Gastrocnemius medialis (tissue), 4 donors: ENCODE results near the gene PAIP2. TPM values are rescaled to one million over a fixed set of nuclear protein-coding genes. Genes with fewer than 3 reads are reported as not detected.
A peak's percentile ranks its signal among the peaks of the same experiment; 100 is the strongest.

Experiments
- ATAC-seq, 2 donors: fragments of 150-250 bp; one replicate each; pipeline ENCODE4 v1.9.1; 2016
- DNase-seq, 2 donors: peaks; one replicate each; pipeline ENCODE4 v3.0.0-alpha.2; 2019
- H3K27ac ChIP-seq, 4 donors: fragments of 200-600 bp; sonication (generic); 1 replicate in 1 of 4; 2 replicates in 3 of 4; pipeline ENCODE4 v1.5.1; 2016 to 2018; ENCODE audit warnings: mild to moderate bottlenecking in 2 of 4, moderate library complexity in 1 of 4
- H3K27me3 ChIP-seq, 3 donors: fragments of 200-600 bp; sonication (generic) in 2 of 3; 1 replicate in 1 of 3; 2 replicates in 2 of 3; pipeline versions ENCODE4 v1.5.1 to v1.6.0; 2016 to 2019; ENCODE audit warnings: mild to moderate bottlenecking in 1 of 3, moderate library complexity in 1 of 3
- H3K36me3 ChIP-seq, 2 donors: fragments of 200-600 bp; sonication (generic) in 1 of 2; one replicate each; pipeline ENCODE4 v1.5.1; 2017 to 2018
- H3K4me1 ChIP-seq, 2 donors: fragments of 200-600 bp; sonication (generic) in 1 of 2; one replicate each; pipeline ENCODE4 v1.5.1; 2016 to 2017; ENCODE audit warnings: mild to moderate bottlenecking in 2 of 2
- H3K4me3 ChIP-seq, 4 donors: fragments of 200-600 bp; sonication (generic) in 3 of 4; 1 replicate in 1 of 4; 2 replicates in 3 of 4; pipeline ENCODE4 v1.5.1; 2016 to 2019; ENCODE audit warnings: mild to moderate bottlenecking in 2 of 4
- H3K9me3 ChIP-seq, 3 donors: fragments of 200-600 bp; sonication (generic) in 2 of 3; 1 replicate in 1 of 3; 2 replicates in 2 of 3; pipeline ENCODE4 v1.5.1; 2016 to 2019
- POLR2A ChIP-seq, 2 donors: fragments of 450-650 bp; IDR thresholded peaks; one replicate each; pipeline ENCODE4 v1.6.1; 2017; ENCODE audit warnings: antibody characterized with exemption in 2 of 2, mild to moderate bottlenecking in 2 of 2, moderate library complexity in 2 of 2
- in situ Hi-C, 4 donors: fragments of 200-750 bp; cut with MboI; loops; one replicate each; pipeline versions ENCODE4 v1.15.0 to v1.8.0; 2017; ENCODE audit warnings: low sequenced_read_pairs in 4 of 4
- intact Hi-C: fragments of 100-400 bp; cut with DNase I; formaldehyde crosslinking; loops from one replicate; pipeline ENCODE4 v1.15.1; 2023; ENCODE audit warnings: low total_unique reads
- total RNA-seq, 4 donors: library from RNA; depleted of rRNA; stranded (reverse); fragments of >200 nt; gene quantifications; one replicate each; pipeline versions ENCODE4 v1.1.0 to v1.2.3, GENCODE V29; 2016
- TF ChIP-seq, protein P1 (sequence below), 5 experiments: fragments of 450-650 bp in 3 of 5; fragments of 200-600 bp in 2 of 5; sonication (generic) in 2 of 5; IDR thresholded peaks in 4 of 5; conservative IDR thresholded peaks in 1 of 5; 1 replicate in 4 of 5; 2 replicates in 1 of 5; pipeline ENCODE4 v1.5.1; 2016 to 2019; ENCODE audit warnings: antibody characterized with exemption in 5 of 5, mild to moderate bottlenecking in 3 of 5, moderate library complexity in 3 of 5

PAIP2 gene
- total RNA-seq, 4 donors from 2014 or later: 111 to 148 (median 126) TPM

- in situ Hi-C loops: no loop called here
- no peaks in the 10 kb centered on the region for H3K9me3 ChIP-seq
- peaks cover 10 to 13% of the 10 kb centered on the region in 2 donors for H3K4me1 ChIP-seq
- TF ChIP-seq, protein P1, sequence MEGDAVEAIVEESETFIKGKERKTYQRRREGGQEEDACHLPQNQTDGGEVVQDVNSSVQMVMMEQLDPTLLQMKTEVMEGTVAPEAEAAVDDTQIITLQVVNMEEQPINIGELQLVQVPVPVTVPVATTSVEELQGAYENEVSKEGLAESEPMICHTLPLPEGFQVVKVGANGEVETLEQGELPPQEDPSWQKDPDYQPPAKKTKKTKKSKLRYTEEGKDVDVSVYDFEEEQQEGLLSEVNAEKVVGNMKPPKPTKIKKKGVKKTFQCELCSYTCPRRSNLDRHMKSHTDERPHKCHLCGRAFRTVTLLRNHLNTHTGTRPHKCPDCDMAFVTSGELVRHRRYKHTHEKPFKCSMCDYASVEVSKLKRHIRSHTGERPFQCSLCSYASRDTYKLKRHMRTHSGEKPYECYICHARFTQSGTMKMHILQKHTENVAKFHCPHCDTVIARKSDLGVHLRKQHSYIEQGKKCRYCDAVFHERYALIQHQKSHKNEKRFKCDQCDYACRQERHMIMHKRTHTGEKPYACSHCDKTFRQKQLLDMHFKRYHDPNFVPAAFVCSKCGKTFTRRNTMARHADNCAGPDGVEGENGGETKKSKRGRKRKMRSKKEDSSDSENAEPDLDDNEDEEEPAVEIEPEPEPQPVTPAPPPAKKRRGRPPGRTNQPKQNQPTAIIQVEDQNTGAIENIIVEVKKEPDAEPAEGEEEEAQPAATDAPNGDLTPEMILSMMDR (IDR thresholded peaks at IDR 0.05 in 4 of 5, conservative IDR thresholded peaks at IDR 0.05 in 1 of 5): no peak
- no peak for TF ChIP-seq POLR2A (IDR thresholded peaks at IDR 0.05)
- H3K4me3 ChIP-seq: no peak overlapping the region
- H3K27ac ChIP-seq: no peak overlapping the region
- H3K36me3 ChIP-seq: no peaks in the 10 kb centered on the region
- ATAC-seq: no peak
- intact Hi-C loops: no loop called here
- no peaks in the 10 kb centered on the region for H3K27me3 ChIP-seq
- DNase-seq: no peak
Observed at GRCh38 chr5:139382807-139383206, 41.2 kb downstream of the PAIP2 start.

GRCh38 chr5:139383275-139383992 is 41.8 kb downstream of the PAIP2 start, which contains the start of gene SLC23A1:
Gene SLC23A1, minus strand, starts transcription at chr5:139383297. Its CDS starts 44 bp downstream, at chr5:139383253.
- ATAC-seq (no peak), DNase-seq (peak in 1 of 2 donors; percentile 21)
- Histone ChIP-seq H3K27ac (no peak within 1 kb of the TSS), H3K36me3 (no peaks in the 10 kb centered on the region), H3K4me3 (no peak within 1 kb of the TSS), H3K4me1 (peaks cover 10 to 18% of the 10 kb centered on the region in 2 donors), H3K27me3 (no peaks in the 10 kb centered on the region), H3K9me3 (no peaks in the 10 kb centered on the region)
- no peak for TF ChIP-seq POLR2A (IDR thresholded peaks at IDR 0.05)
- TF ChIP-seq, protein P1 (IDR thresholded peaks at IDR 0.05 in 4 of 5, conservative IDR thresholded peaks at IDR 0.05 in 1 of 5): no peak
- intact Hi-C loops (no loop called here), in situ Hi-C loops (no loop called here)

DNA sequence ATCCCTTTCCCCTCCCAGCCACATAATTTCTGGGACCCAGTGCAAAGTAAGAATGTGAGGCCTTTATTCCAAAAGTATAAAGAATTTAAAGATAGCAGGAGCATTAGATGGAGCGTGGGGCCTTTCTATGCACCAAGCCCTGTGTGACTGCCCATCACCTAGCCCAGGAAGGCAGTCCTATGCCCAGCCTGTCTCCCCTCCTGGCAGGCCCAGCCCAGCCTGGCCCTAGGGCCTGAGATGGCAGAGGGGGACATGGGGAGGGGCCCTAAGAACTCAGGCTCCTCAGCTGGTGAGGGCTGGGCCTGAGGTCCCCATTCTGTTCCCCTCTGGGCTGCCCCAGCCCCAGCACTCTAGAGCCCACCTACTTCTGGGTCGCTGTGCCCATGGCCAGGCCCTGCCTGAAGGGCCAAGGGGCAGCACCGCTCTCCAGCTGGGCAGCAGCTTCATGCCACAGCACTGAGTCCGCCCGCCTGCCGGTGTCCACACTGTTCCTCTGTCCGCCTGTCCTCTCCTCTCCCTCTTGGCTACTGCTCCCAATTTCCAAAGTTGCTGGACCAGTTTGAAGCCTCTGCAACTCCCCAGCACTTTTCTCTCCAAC is 42.4 kb downstream of the PAIP2 start:
- TF ChIP-seq, protein P1 (IDR thresholded peaks at IDR 0.05 in 4 of 5, conservative IDR thresholded peaks at IDR 0.05 in 1 of 5): no peak
- no peak for TF ChIP-seq POLR2A (IDR thresholded peaks at IDR 0.05)
- no peak for DNase-seq
- peak overlapping the region in 2 of 4 donors; percentile 59 to 75 for H3K27ac ChIP-seq
- H3K9me3 ChIP-seq: no peaks in the 10 kb centered on the region
- no peak for ATAC-seq
- H3K4me3 ChIP-seq: no peak overlapping the region
- intact Hi-C loops: no loop called here
- H3K27me3 ChIP-seq: no peaks in the 10 kb centered on the region
- H3K4me1 ChIP-seq: peaks cover 10 to 18% of the 10 kb centered on the region in 2 donors
- H3K36me3 ChIP-seq: no peaks in the 10 kb centered on the region
- in situ Hi-C loops: no loop called here

DNA sequence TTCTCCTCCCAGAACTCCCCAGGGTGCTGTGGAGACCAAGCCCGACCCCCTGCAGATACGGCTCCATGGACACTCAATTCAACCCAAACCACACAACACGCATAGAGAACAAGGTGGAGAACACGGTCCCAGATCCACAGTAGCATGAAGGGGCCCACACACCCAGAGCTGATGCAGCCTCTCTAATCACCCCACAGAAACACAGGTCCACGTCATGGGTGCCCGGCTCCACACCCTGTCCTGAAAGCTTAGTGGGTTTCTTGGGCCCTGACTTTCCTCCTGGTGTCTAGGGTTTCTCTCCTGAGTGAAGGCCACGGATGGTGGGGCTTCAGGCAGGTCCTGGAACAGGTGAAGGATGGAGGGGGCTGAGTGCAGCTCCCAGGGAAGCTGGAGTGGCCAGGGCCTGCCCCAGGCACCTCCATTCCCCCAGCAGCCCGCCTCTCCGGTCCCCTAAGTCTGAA is 43.0 kb downstream of the PAIP2 start:
- Histone ChIP-seq H3K27ac (peak overlapping the region; percentile 57 to 75 (median 64)), H3K36me3 (no peaks in the 10 kb centered on the region), H3K4me1 (peaks cover 10 to 21% of the 10 kb centered on the region in 2 donors), H3K27me3 (no peaks in the 10 kb centered on the region), H3K9me3 (no peaks in the 10 kb centered on the region), H3K4me3 (peak overlapping the region; percentile 34 to 47 (median 44))
- ATAC-seq (no peak), DNase-seq (no peak)
- TF ChIP-seq POLR2A (IDR thresholded peaks at IDR 0.05): no peak
- TF ChIP-seq, protein P1 (IDR thresholded peaks at IDR 0.05 in 4 of 5, conservative IDR thresholded peaks at IDR 0.05 in 1 of 5): no peak
- in situ Hi-C loops: no loop called here
- intact Hi-C loops: no loop called here
